CD4-positive, alpha-beta T cell (primary cell): ENCODE results near the gene CRB1. TPM values are rescaled to one million over a fixed set of nuclear protein-coding genes. Genes with fewer than 3 reads are reported as not detected.

Source experiments
- ATAC-seq: fragments of 200-7000 bp; cut with Tn5 transposase; one replicate; pipeline ENCODE4 v1.10.0; 2022; ENCODE audit warnings: mild to moderate bottlenecking; ENCODE audit not compliant: poor library complexity
- CTCF ChIA-PET: fragments of 350-600 bp; sonication (Branson Sonifier 250); formaldehyde crosslinking; loops from one replicate; lab custom pipeline; 2021; ENCODE audit warnings: antibody characterized with exemption, inconsistent platforms; lab: Charles Lee
- POLR2A ChIA-PET: fragments of 350-600 bp; sonication (Branson Sonifier 250); formaldehyde crosslinking; loops from one replicate; lab custom pipeline; 2021; ENCODE audit warnings: antibody characterized with exemption, inconsistent platforms; lab: Charles Lee
- DNase-seq, 14 experiments: peaks; one replicate each; pipeline ENCODE4 v3.0.0-alpha.2; 2013 to 2020; ENCODE audit warnings: mixed read lengths in 2 of 14
- H3K27ac ChIP-seq, 2 donors: one replicate each; pipeline versions ENCODE4 v1.5.1 to v1.7.0; 2013; ENCODE audit warnings: low read length in 2 of 2, low read depth in 1 of 2, mild to moderate bottlenecking in 1 of 2
- H3K27me3 ChIP-seq, 2 experiments: 1 replicate in 1 of 2; 2 replicates in 1 of 2; pipeline versions ENCODE4 v1.6.1 to v1.7.0; 2013; ENCODE audit warnings: low read length in 2 of 2, control low read depth in 1 of 2, mild to moderate bottlenecking in 1 of 2, moderate library complexity in 1 of 2; ENCODE audit not compliant: insufficient read depth in 2 of 2, control insufficient read depth in 1 of 2
- H3K36me3 ChIP-seq: one replicate; pipeline ENCODE4 v1.6.1; 2013; ENCODE audit warnings: low read length, control low read depth; ENCODE audit not compliant: insufficient read depth
- H3K4me1 ChIP-seq: one replicate; pipeline ENCODE4 v1.6.1; 2013; ENCODE audit warnings: low read length, control low read depth; ENCODE audit not compliant: insufficient read depth
- H3K4me3 ChIP-seq: one replicate; pipeline ENCODE4 v1.5.1; 2013; ENCODE audit warnings: mild to moderate bottlenecking, low read length, moderate library complexity
- H3K9me3 ChIP-seq, 2 experiments: 1 replicate in 1 of 2; 2 replicates in 1 of 2; pipeline versions ENCODE4 v1.6.1 to v1.7.0; 2013; ENCODE audit warnings: low read length in 2 of 2, mild to moderate bottlenecking in 2 of 2, control low read depth in 1 of 2, moderate library complexity in 1 of 2; ENCODE audit not compliant: control insufficient read depth in 1 of 2, insufficient read depth in 1 of 2
- H3K27ac Mint-ChIP-seq: one replicate; pipeline ENCODE4 v1.8.0; 2020; ENCODE audit warnings: mixed read lengths
- H3K27me3 Mint-ChIP-seq: one replicate; pipeline ENCODE4 v1.8.0; 2021; ENCODE audit warnings: mixed read lengths
- H3K36me3 Mint-ChIP-seq: one replicate; pipeline ENCODE4 v1.8.0; 2021; ENCODE audit warnings: low read depth, mixed read lengths
- H3K4me1 Mint-ChIP-seq: one replicate; pipeline ENCODE4 v1.8.0; 2021; ENCODE audit warnings: low read depth, mixed read lengths
- H3K4me3 Mint-ChIP-seq: one replicate; pipeline ENCODE4 v1.8.0; 2020; ENCODE audit warnings: mild to moderate bottlenecking, mixed read lengths
- H3K9me3 Mint-ChIP-seq: one replicate; pipeline ENCODE4 v1.8.0; 2020; ENCODE audit warnings: mixed read lengths
- intact Hi-C, 2 experiments: fragments of 100-400 bp; cut with DNase I in 1 of 2; cut with micrococcal nuclease in 1 of 2; formaldehyde crosslinking; loops; one replicate each; pipeline versions ENCODE4 v1.15.1 to v1.9.0; 2023 to 2025; cut with DNase I, micrococcal nuclease
- total RNA-seq, 174 experiments: library from RNA in 2 of 174; stranded (reverse) in 2 of 174; gene quantifications; one replicate each; pipeline ENCODE4 v1.2.3 and lab custom pipeline; 2021 to 2026
- TF ChIP-seq, protein P1 (sequence below): fragments of 200-600 bp; IDR thresholded peaks from one replicate; pipeline ENCODE4 v1.8.0; 2022; ENCODE audit warnings: antibody characterized with exemption, mild to moderate bottlenecking

CRB1 gene
- total RNA-seq, 2 experiments from 2014 or later: 0.17 to 0.25 TPM

DNA sequence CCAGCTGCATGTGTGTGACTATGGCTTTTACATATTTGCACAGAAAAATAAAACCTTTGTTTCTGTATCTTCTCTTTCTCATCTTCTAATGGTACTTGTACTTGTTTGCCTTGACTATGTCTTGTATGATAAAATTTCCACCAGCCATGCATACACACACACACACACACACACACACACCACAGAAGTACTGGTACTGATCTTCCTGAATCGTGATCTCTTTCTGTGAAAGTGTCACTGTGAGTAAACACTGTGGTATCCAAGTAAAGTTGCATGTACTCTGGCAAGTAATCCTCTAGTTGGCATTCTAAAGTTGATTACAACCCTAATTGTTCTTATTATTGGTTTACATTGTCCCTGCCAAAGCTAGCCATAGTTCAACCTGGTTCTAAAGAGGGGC is 176.7 kb downstream of the CRB1 start:
- H3K27ac ChIP-seq: no peak overlapping the region
- H3K36me3 ChIP-seq: no peaks in the 10 kb centered on the region
- Mint-ChIP-seq H3K4me3 (no peak overlapping the region), H3K27ac (no peak overlapping the region), H3K9me3 (no peaks in the 10 kb centered on the region), H3K27me3 (no peaks in the 10 kb centered on the region), H3K36me3 (no peaks in the 10 kb centered on the region), H3K4me1 (no peaks in the 10 kb centered on the region)
- DNase-seq: no peak
- H3K9me3 ChIP-seq: no peaks in the 10 kb centered on the region
- H3K4me3 ChIP-seq: no peak overlapping the region
- no peaks in the 10 kb centered on the region for H3K27me3 ChIP-seq
- intact Hi-C loops: loop anchor here in 1 of 2 experiments (10.0 kb wide), 1 partner anchor 60 kb away; no protein-coding TSS in a partner anchor
- CTCF ChIA-PET: no interaction called here
- ATAC-seq: no peak
- H3K4me1 ChIP-seq: no peaks in the 10 kb centered on the region
- TF ChIP-seq, protein P1, sequence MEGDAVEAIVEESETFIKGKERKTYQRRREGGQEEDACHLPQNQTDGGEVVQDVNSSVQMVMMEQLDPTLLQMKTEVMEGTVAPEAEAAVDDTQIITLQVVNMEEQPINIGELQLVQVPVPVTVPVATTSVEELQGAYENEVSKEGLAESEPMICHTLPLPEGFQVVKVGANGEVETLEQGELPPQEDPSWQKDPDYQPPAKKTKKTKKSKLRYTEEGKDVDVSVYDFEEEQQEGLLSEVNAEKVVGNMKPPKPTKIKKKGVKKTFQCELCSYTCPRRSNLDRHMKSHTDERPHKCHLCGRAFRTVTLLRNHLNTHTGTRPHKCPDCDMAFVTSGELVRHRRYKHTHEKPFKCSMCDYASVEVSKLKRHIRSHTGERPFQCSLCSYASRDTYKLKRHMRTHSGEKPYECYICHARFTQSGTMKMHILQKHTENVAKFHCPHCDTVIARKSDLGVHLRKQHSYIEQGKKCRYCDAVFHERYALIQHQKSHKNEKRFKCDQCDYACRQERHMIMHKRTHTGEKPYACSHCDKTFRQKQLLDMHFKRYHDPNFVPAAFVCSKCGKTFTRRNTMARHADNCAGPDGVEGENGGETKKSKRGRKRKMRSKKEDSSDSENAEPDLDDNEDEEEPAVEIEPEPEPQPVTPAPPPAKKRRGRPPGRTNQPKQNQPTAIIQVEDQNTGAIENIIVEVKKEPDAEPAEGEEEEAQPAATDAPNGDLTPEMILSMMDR: no peak
- POLR2A ChIA-PET: interaction anchor here (0.6 kb wide), 1 partner anchor 36 kb away, joined by 3 read pairs; no protein-coding TSS in a partner anchor

- no peaks in the 10 kb centered on the region for H3K9me3 Mint-ChIP-seq
- CTCF ChIA-PET: no interaction called here
- H3K4me1 Mint-ChIP-seq: no peaks in the 10 kb centered on the region
- ATAC-seq (no peak), DNase-seq (no peak)
- intact Hi-C loops: loop anchor here in 1 of 2 experiments (10.0 kb wide), 1 partner anchor 63 kb away; no protein-coding TSS in a partner anchor
- Histone ChIP-seq H3K9me3 (no peaks in the 10 kb centered on the region), H3K4me3 (no peak overlapping the region), H3K27ac (no peak overlapping the region), H3K4me1 (no peaks in the 10 kb centered on the region), H3K27me3 (no peaks in the 10 kb centered on the region), H3K36me3 (no peaks in the 10 kb centered on the region)
- H3K27me3 Mint-ChIP-seq: peaks cover 5% of the 10 kb centered on the region
- no peak overlapping the region for H3K27ac Mint-ChIP-seq
- H3K4me3 Mint-ChIP-seq: no peak overlapping the region
- TF ChIP-seq, protein P1: no peak
- POLR2A ChIA-PET: interaction anchor here (0.7 kb wide), 1 partner anchor 227 kb away, joined by 3 read pairs; no protein-coding TSS in a partner anchor
- H3K36me3 Mint-ChIP-seq: no peaks in the 10 kb centered on the region
Observed at GRCh38 chr1:197448121-197448779, 180.2 kb downstream of the CRB1 start.

DNA sequence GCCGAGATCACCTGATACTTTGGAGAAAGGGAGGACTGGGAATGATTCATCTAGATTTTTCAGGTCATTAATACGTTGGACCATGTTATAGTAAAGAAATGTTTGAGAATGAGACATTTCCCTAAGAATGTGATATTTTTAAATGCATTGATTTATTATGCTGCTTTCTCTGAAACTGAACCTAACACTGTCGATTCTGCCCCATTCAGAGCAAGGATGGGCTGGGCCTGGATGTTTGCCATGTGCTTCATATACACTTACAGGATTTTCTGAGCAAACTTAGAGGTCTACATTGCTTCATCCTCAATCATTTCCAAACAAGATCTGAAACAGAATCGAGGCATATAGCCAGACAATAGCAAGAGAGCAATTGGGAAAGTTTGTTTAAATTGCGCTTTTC is 183.3 kb downstream of the CRB1 start:
- Mint-ChIP-seq H3K27me3 (peaks cover 5% of the 10 kb centered on the region), H3K9me3 (no peaks in the 10 kb centered on the region), H3K36me3 (no peaks in the 10 kb centered on the region), H3K4me1 (no peaks in the 10 kb centered on the region), H3K27ac (no peak overlapping the region), H3K4me3 (no peak overlapping the region)
- intact Hi-C loops: no loop called here
- DNase-seq (no peak), ATAC-seq (no peak)
- H3K9me3 ChIP-seq: no peaks in the 10 kb centered on the region
- H3K27ac ChIP-seq: no peak overlapping the region
- CTCF ChIA-PET: no interaction called here
- H3K4me1 ChIP-seq: no peaks in the 10 kb centered on the region
- TF ChIP-seq, protein P1: no peak
- H3K4me3 ChIP-seq: no peak overlapping the region
- H3K27me3 ChIP-seq: no peaks in the 10 kb centered on the region
- H3K36me3 ChIP-seq: no peaks in the 10 kb centered on the region
- POLR2A ChIA-PET: no interaction called here
